ENCODE results near the gene FDPS.

- no peak for TF ChIP-seq CTCF (IDR thresholded peaks at IDR 0.05; ENCODE audit: extremely low read depth in 1 of 2, insufficient read depth in 1 of 2, low read depth in 1 of 2, low read length in 2 of 2)
- no peak for TF ChIP-seq POLR2AphosphoS5 (IDR thresholded peaks at IDR 0.05; ENCODE audit: insufficient read depth, low read depth, low read length)
- TF ChIP-seq MYC (IDR thresholded peaks at IDR 0.05; ENCODE audit: low read depth, low read length), result no peak
- TF ChIP-seq POLR2A (IDR thresholded peaks at IDR 0.05; ENCODE audit: low read depth, low read length), result no peak
- TF ChIP-seq EZH2 (IDR thresholded peaks at IDR 0.05; ENCODE audit: borderline replicate concordance, low read depth, low read length, severe bottlenecking), result no peak
Measured at GRCh38 chr1:155339515-155340097, 30.9 kb downstream of the FDPS start.

All from endothelial cell of umbilical vein (primary cell).